ENCODE measurements around the gene CUX1. TPM values are rescaled to one million over a fixed set of nuclear protein-coding genes. Genes with fewer than 3 reads are reported as not detected.

The CUX1 gene
- total RNA-seq, 1 donor from 2014 or later: 40.5 TPM

DNA sequence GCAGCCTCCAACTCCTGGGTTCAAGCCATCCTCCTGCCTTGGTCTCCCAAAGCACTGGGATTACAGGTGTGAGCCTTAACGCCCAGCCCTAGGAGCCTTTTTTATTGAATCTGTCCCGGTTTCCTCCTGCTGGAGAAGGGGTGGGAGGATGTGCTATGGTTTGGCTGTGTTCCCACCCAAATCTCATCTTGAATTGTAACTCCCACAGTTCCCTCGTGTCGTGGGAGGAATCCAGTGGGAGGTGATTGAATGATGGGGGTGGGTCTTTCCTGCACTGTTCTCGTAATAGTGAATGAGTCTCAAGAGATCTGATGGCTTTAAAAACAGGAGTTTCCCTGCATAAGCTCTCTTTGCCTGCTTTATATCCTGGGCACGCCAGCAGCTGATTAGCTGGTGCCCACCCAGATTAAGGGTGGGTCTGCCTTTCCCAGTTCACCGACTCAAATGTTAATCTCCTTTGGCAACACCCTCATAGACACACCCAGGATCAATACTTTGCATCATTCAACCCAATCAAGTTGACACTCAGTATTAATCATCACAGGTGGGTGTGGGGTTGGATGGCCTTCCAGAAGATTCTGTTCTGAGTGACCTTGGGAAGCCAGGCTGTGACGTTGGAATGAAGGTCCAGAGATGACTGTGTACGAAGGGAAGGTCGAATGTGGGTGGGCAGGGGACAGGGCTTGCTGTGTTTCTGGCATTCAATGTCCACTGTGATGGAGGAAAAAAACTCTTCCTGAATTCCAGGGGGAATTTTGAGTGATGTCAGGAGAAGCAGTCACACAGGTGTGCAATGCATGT is 33.8 kb upstream of the CUX1 start:
- no peak overlapping the region for H3K4me3 ChIP-seq (ENCODE audit: low read depth, low read length)
- FAIRE-seq: no peak
- DNase-seq (ENCODE audit: low read depth): no peak
- H3K27me3 ChIP-seq (ENCODE audit: control insufficient read depth, insufficient read depth, low read length): peaks cover 5% of the 10 kb centered on the region
- H3K36me3 ChIP-seq (ENCODE audit: control insufficient read depth, insufficient read depth, low read length): no peaks in the 10 kb centered on the region
- TF ChIP-seq, protein P1, sequence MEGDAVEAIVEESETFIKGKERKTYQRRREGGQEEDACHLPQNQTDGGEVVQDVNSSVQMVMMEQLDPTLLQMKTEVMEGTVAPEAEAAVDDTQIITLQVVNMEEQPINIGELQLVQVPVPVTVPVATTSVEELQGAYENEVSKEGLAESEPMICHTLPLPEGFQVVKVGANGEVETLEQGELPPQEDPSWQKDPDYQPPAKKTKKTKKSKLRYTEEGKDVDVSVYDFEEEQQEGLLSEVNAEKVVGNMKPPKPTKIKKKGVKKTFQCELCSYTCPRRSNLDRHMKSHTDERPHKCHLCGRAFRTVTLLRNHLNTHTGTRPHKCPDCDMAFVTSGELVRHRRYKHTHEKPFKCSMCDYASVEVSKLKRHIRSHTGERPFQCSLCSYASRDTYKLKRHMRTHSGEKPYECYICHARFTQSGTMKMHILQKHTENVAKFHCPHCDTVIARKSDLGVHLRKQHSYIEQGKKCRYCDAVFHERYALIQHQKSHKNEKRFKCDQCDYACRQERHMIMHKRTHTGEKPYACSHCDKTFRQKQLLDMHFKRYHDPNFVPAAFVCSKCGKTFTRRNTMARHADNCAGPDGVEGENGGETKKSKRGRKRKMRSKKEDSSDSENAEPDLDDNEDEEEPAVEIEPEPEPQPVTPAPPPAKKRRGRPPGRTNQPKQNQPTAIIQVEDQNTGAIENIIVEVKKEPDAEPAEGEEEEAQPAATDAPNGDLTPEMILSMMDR (IDR thresholded peaks at IDR 0.05; ENCODE audit: insufficient read depth, low read length, severe bottlenecking): no peak

GRCh38 chr7:101784292-101785127 is 32.9 kb upstream of the CUX1 start:
- Histone ChIP-seq H3K27me3 (ENCODE audit: control insufficient read depth, insufficient read depth, low read length) (peaks cover 5% of the 10 kb centered on the region), H3K36me3 (ENCODE audit: control insufficient read depth, insufficient read depth, low read length) (no peaks in the 10 kb centered on the region), H3K4me3 (ENCODE audit: low read depth, low read length) (no peak overlapping the region)
- no peak for FAIRE-seq
- DNase-seq (ENCODE audit: low read depth): no peak
- TF ChIP-seq, protein P1 (IDR thresholded peaks at IDR 0.05; ENCODE audit: insufficient read depth, low read length, severe bottlenecking): no peak

- Histone ChIP-seq H3K36me3 (ENCODE audit: control insufficient read depth, insufficient read depth, low read length) (no peaks in the 10 kb centered on the region), H3K4me3 (ENCODE audit: low read depth, low read length) (no peak overlapping the region), H3K27me3 (ENCODE audit: control insufficient read depth, insufficient read depth, low read length) (peaks cover 5% of the 10 kb centered on the region)
- no peak for DNase-seq (ENCODE audit: low read depth)
- FAIRE-seq: no peak
- TF ChIP-seq, protein P1 (IDR thresholded peaks at IDR 0.05; ENCODE audit: insufficient read depth, low read length, severe bottlenecking): no peak
Measured at GRCh38 chr7:101787864-101788263, 29.6 kb upstream of the CUX1 start.

GRCh38 chr7:101788517-101788916 is 28.9 kb upstream of the CUX1 start:
- Histone ChIP-seq H3K27me3 (ENCODE audit: control insufficient read depth, insufficient read depth, low read length) (peaks cover 5% of the 10 kb centered on the region), H3K36me3 (ENCODE audit: control insufficient read depth, insufficient read depth, low read length) (no peaks in the 10 kb centered on the region), H3K4me3 (ENCODE audit: low read depth, low read length) (no peak overlapping the region)
- no peak for DNase-seq (ENCODE audit: low read depth)
- TF ChIP-seq, protein P1 (IDR thresholded peaks at IDR 0.05; ENCODE audit: insufficient read depth, low read length, severe bottlenecking): no peak
- FAIRE-seq: no peak

GRCh38 chr7:101790566-101791293 is 26.7 kb upstream of the CUX1 start:
- Histone ChIP-seq H3K36me3 (ENCODE audit: control insufficient read depth, insufficient read depth, low read length) (no peaks in the 10 kb centered on the region), H3K4me3 (ENCODE audit: low read depth, low read length) (no peak overlapping the region), H3K27me3 (ENCODE audit: control insufficient read depth, insufficient read depth, low read length) (no peaks in the 10 kb centered on the region)
- FAIRE-seq (no peak), DNase-seq (ENCODE audit: low read depth) (no peak)
- TF ChIP-seq, protein P1 (IDR thresholded peaks at IDR 0.05; ENCODE audit: insufficient read depth, low read length, severe bottlenecking): no peak
